Measurements from ENCODE around the gene NDUFB7.
"Not testable (repeated sequence)": the region's sequence is repeated elsewhere in the genome, so short reads cannot be mapped to it uniquely, and the experiment has no call there.

The NDUFB7 gene

DNA sequence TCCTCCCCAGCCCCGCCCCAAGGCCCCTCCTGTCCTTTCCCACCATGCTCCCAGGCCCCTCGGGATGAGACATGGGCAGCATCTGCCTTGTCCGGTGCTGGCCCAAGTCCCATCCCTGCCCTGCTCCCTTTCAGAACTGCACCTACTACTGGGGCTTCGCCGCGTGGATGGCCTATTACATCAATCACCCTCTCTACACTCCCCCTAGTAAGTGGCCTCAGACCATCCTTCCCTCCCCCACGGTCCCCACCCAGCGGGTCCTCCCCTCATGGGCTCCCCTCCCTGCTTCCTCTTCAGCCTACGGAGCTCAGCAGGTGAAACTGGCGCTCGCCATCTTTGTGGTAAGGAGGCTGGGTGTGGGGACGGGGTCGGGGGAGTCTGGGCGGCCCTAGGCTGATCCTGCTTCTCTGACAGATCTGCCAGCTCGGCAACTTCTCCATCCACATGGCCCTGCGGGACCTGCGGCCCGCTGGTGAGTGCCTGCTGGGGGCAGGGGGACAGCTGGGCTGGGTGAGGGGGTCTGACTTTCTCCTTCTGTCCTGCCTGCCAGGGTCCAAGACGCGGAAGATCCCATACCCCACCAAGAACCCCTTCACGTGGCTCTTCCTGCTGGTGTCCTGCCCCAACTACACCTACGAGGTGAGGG lies 7.1 kb downstream of the NDUFB7 start:
- H3K27ac Mint-ChIP-seq; H3K9me3 Mint-ChIP-seq; H3K27me3 Mint-ChIP-seq; H3K4me3 Mint-ChIP-seq; intact Hi-C loops (cut with micrococcal nuclease): not testable (repeated sequence)
- Mint-ChIP-seq H3K36me3 (ENCODE audit: low read depth) (peaks cover 84% of the 10 kb centered on the region), H3K4me1 (ENCODE audit: low read depth) (peaks cover 54% of the 10 kb centered on the region)

DNA sequence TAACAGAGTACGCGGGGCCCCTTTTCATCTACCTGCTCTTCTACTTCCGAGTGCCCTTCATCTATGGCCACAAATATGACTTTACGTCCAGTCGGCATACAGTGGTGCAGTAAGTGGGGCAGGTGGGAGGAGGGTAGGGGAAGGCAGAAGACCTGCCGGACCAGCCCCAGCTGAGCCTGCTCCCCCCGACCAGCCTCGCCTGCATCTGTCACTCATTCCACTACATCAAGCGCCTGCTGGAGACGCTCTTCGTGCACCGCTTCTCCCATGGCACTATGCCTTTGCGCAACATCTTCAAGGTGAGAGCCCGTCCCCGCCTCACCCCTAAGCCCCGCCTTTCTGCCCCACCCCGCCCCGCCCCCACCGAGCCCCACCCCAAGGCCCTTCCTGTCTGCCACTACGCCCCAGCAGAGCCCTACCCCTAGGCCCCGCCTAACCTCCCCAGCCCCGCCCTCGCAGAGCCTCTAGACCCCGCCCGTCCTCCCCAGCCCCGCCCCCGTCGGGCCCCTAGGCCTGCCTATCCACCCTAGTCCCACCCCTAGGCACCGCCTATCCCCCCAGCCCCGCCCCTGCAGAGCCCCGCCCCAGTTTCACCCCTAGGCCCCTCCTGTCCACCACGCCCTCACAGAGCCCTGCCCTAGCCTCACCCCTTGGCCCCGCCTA lies 7.7 kb downstream of the NDUFB7 start:
- Mint-ChIP-seq H3K36me3 (ENCODE audit: low read depth) (peaks cover 77% of the 10 kb centered on the region), H3K27ac (no peak overlapping the region), H3K9me3 (no peaks in the 10 kb centered on the region), H3K4me1 (ENCODE audit: low read depth) (peaks cover 49% of the 10 kb centered on the region), H3K4me3 (no peak overlapping the region), H3K27me3 (no peaks in the 10 kb centered on the region)
- intact Hi-C loops (cut with micrococcal nuclease), result no loop called here

DNA sequence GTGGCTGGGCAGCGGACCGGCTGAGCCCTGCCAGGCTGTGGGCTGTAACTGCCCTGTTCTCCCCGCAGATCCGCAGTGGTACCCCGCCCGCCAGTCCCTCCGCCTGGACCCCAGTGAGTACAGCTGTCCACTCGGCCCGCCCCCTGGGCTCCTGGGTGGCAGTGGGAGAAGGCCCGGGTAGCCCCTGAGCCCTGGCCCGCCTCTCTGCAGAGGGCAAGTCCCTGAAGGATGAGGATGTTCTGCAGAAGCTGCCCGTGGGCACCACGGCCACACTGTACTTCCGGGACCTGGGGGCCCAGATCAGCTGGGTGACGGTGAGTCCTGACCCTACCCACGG lies 8.3 kb downstream of the NDUFB7 start:
- Mint-ChIP-seq H3K36me3 (ENCODE audit: low read depth) (peaks cover 76% of the 10 kb centered on the region), H3K4me1 (ENCODE audit: low read depth) (peaks cover 44% of the 10 kb centered on the region), H3K4me3 (no peak overlapping the region), H3K27me3 (no peaks in the 10 kb centered on the region), H3K9me3 (no peaks in the 10 kb centered on the region), H3K27ac (no peak overlapping the region)
- intact Hi-C loops (cut with micrococcal nuclease), result no loop called here

DNA sequence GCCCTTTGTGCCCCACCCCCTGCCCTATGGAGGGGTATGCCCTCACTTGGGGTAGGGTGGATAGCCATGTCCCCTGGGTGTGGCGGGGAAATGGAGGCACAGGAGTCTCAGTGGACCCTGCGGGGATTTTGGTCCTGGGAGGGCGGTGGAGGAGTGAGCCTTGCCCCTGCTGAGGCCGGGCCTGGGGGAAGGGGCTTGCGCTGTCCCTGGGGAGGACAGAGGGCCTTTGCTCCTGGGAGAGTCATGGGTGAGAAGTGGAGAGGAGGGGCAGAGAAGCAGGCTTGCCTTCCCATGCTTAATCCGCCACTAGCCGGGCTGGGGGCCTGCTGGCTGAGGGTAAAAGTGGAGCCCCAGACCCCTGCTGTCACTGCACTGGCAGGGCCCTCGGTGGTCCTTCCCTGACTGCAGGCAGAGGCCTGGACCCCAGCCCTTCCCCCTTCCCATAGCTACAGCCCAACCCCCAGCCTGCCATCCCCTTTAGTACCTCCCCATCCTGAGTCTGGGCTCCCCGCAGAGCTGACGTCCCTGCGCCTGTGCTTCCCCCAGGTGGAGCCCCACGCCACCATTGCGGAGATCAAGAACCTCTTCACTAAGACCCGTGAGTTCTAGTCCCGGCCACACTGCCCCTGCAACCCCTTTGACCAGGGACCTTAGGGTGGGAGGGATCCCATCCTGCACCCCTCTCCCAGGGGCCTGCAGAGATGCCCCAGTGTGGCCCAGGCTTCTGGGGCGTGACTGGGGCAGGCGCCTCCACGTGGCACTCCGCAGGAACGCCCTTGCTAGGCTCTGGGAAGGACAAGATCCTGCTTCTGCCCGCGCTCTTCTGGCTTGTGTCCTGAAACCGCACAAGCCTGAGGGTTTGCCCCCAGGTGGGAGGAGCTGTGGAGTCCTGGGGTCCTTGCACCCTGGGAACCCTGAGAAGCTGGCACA lies 8.9 kb downstream of the NDUFB7 start:
- Mint-ChIP-seq H3K27ac (peak overlapping the region; percentile 38), H3K27me3 (no peaks in the 10 kb centered on the region)

DNA sequence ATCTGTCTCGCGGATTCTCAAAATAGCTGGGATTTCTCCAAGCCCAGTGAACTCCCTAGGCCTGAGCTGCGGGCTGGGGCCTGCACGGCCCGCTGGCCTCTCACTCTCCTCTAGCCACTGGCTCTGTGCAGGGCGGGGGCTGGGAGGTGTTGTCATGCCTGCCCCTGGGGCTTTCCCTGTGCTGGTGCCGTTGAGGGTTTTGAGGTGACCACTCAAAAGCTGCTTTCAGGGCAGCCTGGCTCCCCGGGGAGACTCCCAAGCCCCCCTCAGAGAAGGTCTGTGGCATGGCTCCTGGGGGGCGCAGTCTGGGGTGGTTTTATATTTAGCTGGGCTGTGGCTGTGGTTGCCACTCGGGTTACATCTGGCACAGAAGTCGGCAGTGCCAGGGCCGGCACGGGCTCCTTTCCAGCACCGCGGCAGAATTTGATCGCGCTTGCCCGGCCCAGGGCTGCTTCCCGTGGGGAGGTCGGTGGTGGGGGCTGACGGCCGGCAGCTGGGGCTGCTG lies 10.0 kb downstream of the NDUFB7 start:
- no peaks in the 10 kb centered on the region for H3K9me3 Mint-ChIP-seq
- H3K27me3 Mint-ChIP-seq, result no peaks in the 10 kb centered on the region
- intact Hi-C loops (cut with micrococcal nuclease), result no loop called here
- peaks cover 70% of the 10 kb centered on the region for H3K36me3 Mint-ChIP-seq (ENCODE audit: low read depth)
- H3K27ac Mint-ChIP-seq, result no peak overlapping the region
- H3K4me1 Mint-ChIP-seq (ENCODE audit: low read depth), result peaks cover 32% of the 10 kb centered on the region
- no peak overlapping the region for H3K4me3 Mint-ChIP-seq

More for the DNA sequence above, 8.9 kb downstream of the NDUFB7 start:
- intact Hi-C loops (cut with micrococcal nuclease), result no loop called here
- Mint-ChIP-seq H3K4me1 (ENCODE audit: low read depth) (peaks cover 37% of the 10 kb centered on the region), H3K9me3 (no peaks in the 10 kb centered on the region), H3K4me3 (no peak overlapping the region), H3K36me3 (ENCODE audit: low read depth) (peaks cover 76% of the 10 kb centered on the region)

DNA sequence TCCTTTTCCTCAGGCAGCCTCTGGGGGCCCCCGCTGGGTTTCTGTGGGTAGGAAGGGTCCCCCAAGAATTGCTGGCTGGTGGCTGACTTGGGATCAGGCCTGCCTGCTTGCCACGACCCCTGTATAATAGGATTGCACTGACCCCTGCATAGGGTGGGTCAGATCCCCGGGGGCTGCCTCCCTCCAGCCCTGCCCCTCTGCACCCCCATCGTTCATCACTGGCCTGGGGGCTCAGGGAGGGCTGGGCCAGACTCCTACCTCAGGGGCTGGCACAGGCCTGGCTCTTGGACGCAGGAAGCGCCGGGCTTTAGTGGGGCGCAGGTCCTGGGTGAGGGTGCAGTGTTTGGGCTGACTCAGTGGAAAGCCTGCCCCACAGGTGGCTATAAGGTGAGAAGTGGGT lies 10.6 kb downstream of the NDUFB7 start:
- intact Hi-C loops (cut with micrococcal nuclease), result no loop called here
- Mint-ChIP-seq H3K36me3 (ENCODE audit: low read depth) (peaks cover 70% of the 10 kb centered on the region), H3K9me3 (no peaks in the 10 kb centered on the region), H3K27ac (no peak overlapping the region), H3K4me1 (ENCODE audit: low read depth) (peaks cover 39% of the 10 kb centered on the region), H3K4me3 (no peak overlapping the region), H3K27me3 (no peaks in the 10 kb centered on the region)

DNA sequence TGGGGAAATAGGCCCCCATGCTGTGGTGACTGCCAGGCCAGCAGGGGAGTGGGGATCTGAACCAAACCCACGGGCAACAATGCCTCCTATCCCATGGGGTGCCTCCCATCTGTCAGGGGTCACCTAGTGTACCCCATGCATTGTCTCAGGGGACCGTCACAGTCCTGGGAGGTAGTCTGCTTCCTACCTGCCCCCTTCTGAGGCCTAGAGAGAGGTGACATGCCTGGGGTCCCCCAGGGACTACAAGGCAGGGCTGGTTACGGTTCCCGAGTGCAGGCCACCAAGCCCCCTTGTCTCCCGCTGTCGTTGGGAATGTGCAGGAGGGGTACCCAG lies 11.1 kb downstream of the NDUFB7 start:
- H3K4me1 Mint-ChIP-seq (ENCODE audit: low read depth), result peaks cover 44% of the 10 kb centered on the region
- H3K27ac Mint-ChIP-seq, result peak overlapping the region; percentile 22
- no peaks in the 10 kb centered on the region for H3K9me3 Mint-ChIP-seq
- no peaks in the 10 kb centered on the region for H3K27me3 Mint-ChIP-seq
- H3K4me3 Mint-ChIP-seq, result no peak overlapping the region
- intact Hi-C loops (cut with micrococcal nuclease), result no loop called here
- H3K36me3 Mint-ChIP-seq (ENCODE audit: low read depth), result peaks cover 70% of the 10 kb centered on the region

DNA sequence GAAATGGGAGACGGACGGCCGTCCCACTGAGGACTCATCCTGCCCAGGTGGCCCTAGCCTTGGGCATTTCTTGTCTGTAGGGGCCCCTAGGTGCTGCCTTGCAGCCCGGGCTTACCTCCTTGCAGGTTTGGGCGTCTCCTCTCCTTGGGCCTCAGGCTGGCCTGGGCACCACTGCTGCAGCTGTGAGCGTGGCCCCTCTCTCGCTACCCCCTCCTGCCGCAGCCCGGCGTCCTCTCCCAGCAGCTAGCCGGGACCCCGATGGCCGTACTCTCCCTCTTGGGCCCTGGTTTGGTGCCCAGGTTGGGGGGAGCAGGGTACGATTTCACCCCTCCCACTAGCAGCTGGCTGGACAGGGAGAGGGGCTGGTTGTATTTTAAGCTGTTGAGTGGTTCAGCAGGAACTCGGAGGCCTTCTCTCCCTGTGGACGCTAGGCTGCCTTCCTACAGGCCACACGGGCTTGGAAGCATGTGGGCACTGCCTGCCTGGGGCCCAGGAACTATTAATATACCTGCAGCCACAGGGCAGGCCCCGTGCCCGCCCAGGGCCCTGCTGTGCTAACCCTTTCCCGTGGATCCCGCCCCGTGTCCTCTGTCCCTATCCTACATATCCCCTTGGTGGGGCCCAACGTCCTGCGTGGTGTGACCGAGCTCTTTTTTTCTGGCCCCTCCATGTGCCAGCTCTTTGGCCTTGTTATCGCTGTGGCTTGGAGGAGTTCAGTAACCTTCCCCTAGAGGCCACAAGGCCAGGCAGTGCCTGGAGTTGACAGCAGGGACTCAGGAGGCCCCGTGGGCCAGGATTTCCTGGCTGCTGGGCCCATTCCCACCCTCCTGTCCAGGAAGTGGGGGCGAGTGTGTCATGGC lies 11.7 kb downstream of the NDUFB7 start:
- intact Hi-C loops (cut with micrococcal nuclease), result no loop called here
- Mint-ChIP-seq H3K4me1 (ENCODE audit: low read depth) (peaks cover 45% of the 10 kb centered on the region), H3K27me3 (no peaks in the 10 kb centered on the region), H3K27ac (peak overlapping the region; percentile 22), H3K36me3 (ENCODE audit: low read depth) (peaks cover 66% of the 10 kb centered on the region), H3K4me3 (no peak overlapping the region), H3K9me3 (no peaks in the 10 kb centered on the region)

DNA sequence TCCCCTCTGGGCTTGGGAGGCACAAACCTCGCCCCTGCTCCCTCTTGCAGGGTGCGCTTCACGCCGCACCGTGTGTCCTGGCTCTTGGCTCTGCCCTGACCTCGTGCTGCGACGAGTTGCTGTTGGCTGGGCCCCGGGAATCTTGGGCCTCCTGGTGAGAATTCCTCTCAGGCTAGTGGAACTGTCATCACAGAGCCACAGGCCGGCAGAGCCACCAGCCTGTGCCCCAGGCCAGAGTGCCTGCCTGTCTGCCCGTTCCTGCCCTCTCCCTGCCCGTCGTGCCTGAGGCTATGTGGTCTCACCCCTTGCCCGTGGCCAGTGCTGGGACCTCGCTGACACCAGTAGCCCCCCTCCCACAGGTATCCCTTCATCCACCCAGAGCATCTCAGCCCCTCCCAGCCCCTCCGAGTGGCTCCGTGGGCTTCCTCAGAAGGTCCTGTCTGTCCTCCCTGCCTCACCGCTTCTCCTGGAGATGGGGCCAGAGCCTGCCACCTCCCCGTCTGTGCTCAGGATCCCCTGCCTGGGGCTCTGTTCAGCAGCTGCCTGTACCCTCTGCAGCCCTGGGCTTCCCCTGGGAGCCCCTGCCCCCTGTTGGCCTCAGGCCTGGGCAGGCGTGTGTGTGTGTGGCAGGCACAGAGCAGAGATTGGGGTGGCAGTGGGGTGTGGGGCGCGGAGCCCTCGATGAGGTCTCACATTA lies 13.3 kb downstream of the NDUFB7 start:
- Mint-ChIP-seq H3K27me3 (no peaks in the 10 kb centered on the region), H3K4me3 (no peak overlapping the region), H3K27ac (no peak overlapping the region), H3K4me1 (ENCODE audit: low read depth) (peaks cover 53% of the 10 kb centered on the region), H3K36me3 (ENCODE audit: low read depth) (peaks cover 60% of the 10 kb centered on the region), H3K9me3 (no peaks in the 10 kb centered on the region)
- intact Hi-C loops (cut with micrococcal nuclease), result no loop called here

DNA sequence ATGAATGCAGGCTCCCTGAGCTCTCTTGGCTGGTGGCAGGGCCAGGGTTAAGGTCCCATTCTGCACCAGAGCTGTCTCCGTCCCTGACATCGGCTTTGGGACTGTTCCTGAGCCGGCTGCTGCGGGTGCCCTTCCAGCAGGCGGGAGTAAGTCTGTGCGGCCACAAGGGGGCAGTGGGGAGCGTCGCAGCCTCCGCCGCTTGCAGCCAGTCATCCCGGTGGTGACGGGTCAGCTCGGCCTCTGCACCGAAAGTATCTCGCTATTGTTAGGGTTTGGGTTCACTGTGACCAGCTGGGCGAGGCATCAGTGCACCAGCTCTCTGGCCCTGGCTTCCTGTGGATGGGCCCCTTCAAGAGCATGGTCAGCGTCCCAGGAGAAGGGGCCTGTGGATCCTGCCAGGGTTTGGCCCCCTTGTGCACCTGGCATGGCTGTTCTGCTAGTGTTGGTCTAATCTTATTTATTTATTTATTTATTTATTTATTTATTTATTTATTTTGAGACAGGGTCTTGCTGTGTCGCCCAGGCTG lies 15.1 kb downstream of the NDUFB7 start:
- intact Hi-C loops (cut with micrococcal nuclease), result no loop called here
- Mint-ChIP-seq H3K9me3 (no peaks in the 10 kb centered on the region), H3K36me3 (ENCODE audit: low read depth) (peaks cover 59% of the 10 kb centered on the region), H3K4me1 (ENCODE audit: low read depth) (peaks cover 52% of the 10 kb centered on the region), H3K4me3 (peak overlapping the region; percentile 27), H3K27ac (no peak overlapping the region), H3K27me3 (no peaks in the 10 kb centered on the region)

DNA sequence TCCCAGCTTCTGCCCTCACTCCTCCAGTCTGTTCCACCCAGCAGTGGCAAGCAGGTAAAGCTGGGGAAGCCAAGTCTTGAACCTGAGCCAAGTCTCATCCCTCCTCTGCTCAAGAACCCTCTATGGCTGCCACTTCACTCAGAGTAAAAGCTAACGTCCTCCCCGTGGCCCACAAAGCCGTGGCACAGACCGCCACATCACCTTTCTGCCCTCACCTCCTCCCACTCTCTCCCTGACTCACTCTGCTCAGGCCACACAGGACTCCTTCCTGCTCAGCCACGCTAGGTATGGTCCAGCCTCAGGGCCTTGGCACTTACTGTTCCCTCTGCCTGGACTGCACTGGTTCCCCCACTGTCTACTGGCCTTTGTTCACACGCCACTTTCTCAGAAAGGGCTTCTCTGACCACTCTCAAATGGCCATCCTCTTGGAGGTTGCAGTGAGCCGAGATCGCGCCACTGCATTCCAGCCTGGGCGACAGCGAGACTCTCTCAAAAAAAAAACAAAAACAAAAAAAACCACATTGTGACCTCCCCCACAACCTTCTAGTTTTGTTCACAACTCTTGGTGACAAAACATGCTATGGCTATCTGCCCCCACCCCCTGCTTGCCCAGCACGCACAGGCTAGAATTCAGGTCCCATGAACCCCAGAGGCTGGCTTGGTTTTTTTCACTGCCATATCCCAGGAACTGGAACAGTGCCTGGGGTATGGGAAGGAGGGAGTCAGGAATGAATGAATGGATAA lies 15.8 kb downstream of the NDUFB7 start:
- H3K4me1 Mint-ChIP-seq (ENCODE audit: low read depth), result peaks cover 53% of the 10 kb centered on the region
- peak overlapping the region; percentile 10 for H3K27ac Mint-ChIP-seq
- H3K9me3 Mint-ChIP-seq, result no peaks in the 10 kb centered on the region
- peaks cover 56% of the 10 kb centered on the region for H3K36me3 Mint-ChIP-seq (ENCODE audit: low read depth)
- intact Hi-C loops (cut with micrococcal nuclease), result no loop called here
- no peaks in the 10 kb centered on the region for H3K27me3 Mint-ChIP-seq
- H3K4me3 Mint-ChIP-seq, result no peak overlapping the region

DNA sequence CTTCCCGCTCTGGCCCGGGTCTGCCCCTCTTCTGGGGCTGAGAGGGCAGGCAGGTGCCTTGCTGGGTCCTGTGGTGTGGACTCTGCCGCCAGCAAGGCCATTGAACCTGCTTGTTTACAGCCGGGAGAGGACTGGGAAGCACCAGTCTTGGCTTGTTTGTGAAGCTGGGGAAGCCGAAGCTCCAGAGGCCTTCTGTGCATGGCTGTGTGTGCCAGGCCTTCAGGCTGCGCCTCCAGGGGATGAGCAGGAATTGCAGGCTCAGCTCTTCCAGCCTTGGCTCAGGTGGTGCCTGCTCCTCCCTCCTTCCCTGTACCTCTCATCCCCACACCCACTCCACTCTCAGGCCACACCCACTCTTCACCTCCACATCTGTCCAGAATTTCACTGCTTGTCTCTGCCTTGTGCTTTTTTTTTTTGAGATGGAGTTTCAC lies 17.5 kb downstream of the NDUFB7 start:
- H3K4me1 Mint-ChIP-seq (ENCODE audit: low read depth), result peaks cover 52% of the 10 kb centered on the region
- intact Hi-C loops (cut with micrococcal nuclease), result no loop called here
- no peaks in the 10 kb centered on the region for H3K9me3 Mint-ChIP-seq
- H3K36me3 Mint-ChIP-seq (ENCODE audit: low read depth), result peaks cover 72% of the 10 kb centered on the region
- no peak overlapping the region for H3K27ac Mint-ChIP-seq
- no peak overlapping the region for H3K4me3 Mint-ChIP-seq
- no peaks in the 10 kb centered on the region for H3K27me3 Mint-ChIP-seq
